22Rv1 (cell line): ENCODE data around the gene GSS.

Source experiments
- H3K27ac ChIP-seq: fragments of 450-650 bp; 2 replicates; pipeline ENCODE4 v1.5.1; 2017
- ZFX ChIP-seq: fragments of 450-650 bp; IDR thresholded peaks from 2 replicates; pipeline ENCODE4 v1.6.1; 2017; ENCODE audit warnings: antibody characterized with exemption, borderline replicate concordance
- TF ChIP-seq, protein P1 (sequence below): fragments of 450-650 bp; IDR thresholded peaks from 2 replicates; pipeline ENCODE4 v1.5.1; 2017; ENCODE audit warnings: mild to moderate bottlenecking

GSS gene

DNA sequence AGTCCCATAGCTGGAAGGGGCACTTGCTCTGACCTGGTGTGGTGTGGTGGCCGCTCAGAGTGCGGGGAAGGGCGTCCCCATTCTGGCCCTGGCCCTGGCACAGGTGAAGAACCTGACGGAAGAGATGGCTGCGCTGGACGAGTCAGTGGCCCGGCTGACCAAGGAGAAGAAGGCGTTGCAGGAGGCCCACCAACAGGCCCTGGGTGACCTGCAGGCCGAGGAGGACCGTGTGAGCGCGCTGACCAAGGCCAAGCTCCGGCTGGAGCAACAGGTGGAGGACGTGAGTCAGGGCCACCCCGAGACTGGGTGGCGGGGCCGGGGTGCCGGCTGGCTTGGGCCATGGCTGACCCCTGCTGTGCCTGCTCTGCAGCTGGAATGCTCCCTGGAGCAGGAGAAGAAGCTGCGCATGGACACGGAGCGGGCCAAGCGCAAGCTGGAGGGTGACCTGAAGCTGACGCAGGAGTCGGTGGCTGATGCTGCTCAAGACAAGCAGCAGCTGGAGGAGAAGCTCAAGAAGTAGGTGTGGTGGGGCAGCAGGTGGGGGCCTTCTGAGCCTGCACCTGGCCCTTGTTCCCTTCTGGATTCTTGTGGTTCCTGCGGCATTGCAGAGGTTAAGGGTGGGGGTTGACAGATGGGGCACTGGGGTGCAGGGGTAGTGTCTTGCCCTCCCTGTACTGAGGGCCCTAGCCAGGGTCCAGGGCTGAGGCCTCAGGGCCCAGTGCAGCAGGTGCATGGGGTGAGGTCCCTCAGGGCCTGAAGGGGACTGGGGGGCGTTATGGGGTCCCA lies 40.8 kb upstream of the GSS start:
- no peak overlapping the region for H3K27ac ChIP-seq
- TF ChIP-seq, protein P1, sequence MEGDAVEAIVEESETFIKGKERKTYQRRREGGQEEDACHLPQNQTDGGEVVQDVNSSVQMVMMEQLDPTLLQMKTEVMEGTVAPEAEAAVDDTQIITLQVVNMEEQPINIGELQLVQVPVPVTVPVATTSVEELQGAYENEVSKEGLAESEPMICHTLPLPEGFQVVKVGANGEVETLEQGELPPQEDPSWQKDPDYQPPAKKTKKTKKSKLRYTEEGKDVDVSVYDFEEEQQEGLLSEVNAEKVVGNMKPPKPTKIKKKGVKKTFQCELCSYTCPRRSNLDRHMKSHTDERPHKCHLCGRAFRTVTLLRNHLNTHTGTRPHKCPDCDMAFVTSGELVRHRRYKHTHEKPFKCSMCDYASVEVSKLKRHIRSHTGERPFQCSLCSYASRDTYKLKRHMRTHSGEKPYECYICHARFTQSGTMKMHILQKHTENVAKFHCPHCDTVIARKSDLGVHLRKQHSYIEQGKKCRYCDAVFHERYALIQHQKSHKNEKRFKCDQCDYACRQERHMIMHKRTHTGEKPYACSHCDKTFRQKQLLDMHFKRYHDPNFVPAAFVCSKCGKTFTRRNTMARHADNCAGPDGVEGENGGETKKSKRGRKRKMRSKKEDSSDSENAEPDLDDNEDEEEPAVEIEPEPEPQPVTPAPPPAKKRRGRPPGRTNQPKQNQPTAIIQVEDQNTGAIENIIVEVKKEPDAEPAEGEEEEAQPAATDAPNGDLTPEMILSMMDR: no peak
- no peak for TF ChIP-seq ZFX

DNA sequence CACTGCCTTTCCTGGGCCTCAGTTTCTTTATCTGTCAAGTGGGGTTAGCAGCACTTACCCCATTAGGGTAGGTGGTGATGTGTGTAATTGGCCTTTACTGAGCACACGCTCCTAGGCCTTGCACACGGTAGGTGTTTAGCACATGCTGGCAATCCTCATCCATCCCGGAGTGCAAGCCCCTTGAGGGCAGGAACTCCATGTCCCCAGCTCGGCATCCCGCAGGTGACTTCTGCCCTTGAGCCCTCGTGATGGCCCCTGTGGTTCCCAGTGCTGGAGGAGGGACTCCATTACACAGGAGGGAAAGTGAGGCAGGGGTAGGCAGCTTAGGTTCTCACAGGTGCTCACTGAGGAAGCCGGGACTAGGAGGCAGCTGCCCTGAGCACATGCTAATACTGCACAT lies 40.1 kb upstream of the GSS start:
- no peak for TF ChIP-seq ZFX
- TF ChIP-seq, protein P1: no peak
- no peak overlapping the region for H3K27ac ChIP-seq

DNA sequence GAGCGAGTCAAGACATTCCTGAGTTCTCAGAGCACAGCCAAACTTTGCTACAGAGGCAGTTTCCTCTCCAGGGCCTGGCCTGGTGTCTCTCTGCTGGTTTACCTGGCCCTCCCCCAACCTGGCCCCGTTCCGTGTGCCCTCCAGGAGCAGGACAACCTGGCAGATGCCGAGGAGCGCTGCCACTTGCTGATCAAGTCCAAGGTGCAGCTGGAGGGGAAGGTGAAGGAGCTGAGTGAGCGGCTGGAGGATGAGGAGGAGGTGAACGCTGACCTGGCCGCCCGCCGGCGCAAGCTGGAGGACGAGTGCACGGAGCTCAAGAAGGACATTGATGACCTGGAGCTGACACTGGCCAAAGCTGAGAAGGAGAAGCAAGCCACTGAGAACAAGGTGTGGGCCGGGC lies 39.6 kb upstream of the GSS start:
- TF ChIP-seq ZFX: no peak
- TF ChIP-seq, protein P1: no peak
- H3K27ac ChIP-seq: no peak overlapping the region

DNA sequence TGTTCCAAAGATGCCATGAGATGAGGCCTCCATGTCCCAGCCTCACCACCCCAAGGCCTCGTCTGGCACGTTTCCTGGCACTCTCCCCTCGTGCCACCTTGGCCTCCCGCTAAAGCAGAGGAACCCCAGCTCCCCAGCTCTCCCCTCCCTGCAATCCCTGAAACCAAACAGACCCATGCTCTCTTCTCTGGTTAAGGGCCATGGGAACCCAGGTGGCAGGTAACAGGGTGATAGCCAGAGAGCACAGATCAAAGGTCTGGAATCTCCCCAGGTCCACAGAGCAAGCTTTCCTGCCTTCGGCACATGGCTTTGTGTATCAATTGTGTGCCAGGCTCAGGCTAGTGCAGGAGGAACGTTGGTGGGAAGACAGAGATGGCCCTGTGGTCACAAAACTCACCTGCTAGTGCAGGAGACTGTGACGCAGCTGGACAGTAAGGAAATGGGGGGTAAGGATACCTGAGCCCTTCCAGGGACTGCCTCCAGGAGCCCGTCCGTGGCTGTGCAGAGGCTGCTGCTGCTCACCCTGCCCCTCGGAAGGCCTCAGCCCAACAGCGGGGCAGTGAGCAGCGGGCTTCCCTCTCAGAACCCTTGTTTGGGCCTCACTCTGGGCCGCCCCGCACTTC lies 39.0 kb upstream of the GSS start:
- TF ChIP-seq, protein P1: no peak
- no peak for TF ChIP-seq ZFX
- no peak overlapping the region for H3K27ac ChIP-seq

DNA sequence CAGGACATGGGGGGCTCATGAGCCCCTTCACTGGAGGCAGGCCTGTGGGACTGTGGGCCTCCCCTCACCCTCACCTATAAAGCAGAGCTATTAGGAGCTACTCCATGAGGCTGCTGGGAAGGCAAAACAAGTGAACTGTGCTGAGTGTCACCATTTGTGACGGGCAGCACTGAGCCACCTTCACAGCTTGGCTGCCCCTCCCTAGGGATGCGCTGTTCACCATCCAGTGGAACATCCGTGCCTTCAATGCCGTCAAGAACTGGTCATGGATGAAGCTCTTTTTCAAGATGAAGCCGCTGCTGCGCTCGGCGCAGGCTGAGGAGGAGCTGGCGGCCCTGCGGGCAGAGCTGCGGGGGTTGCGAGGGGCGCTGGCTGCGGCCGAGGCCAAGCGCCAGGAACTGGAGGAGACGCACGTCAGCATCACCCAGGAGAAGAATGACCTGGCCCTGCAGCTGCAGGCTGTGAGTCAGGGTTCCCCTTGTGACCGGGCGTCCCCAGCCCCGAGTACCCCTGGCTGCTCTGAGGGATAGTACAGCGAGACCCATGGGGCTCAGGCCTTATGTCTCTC lies 38.4 kb upstream of the GSS start:
- TF ChIP-seq ZFX: no peak
- TF ChIP-seq, protein P1: no peak
- no peak overlapping the region for H3K27ac ChIP-seq

DNA sequence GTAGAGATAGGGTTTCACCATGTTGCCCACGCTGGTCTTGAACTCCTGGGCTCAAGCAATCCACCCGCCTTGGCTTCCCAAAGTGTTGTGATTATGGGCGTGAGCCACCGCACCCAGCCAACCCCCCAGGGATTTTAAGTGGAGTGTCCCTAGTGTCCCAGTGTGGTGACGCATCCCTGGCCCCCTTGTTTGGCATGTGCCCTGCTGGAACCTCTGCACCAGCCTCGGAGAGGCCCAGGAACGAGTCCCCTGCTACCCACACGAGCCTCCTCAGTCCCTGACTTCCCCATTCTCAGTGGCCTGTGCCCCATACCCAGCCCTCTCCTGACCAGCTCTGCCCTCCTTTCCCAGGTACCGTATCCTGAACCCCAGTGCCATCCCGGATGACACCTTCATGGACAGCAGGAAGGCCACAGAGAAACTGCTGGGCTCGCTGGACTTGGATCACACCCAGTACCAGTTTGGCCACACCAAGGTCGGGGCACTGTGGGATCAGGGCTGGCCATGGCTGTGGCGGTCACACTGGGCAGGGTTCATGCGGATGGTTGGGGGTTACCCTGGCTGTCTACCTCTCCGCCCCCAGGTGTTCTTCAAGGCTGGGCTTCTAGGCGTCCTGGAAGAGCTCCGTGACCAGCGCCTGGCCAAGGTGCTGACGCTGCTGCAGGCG lies 37.3 kb upstream of the GSS start:
- H3K27ac ChIP-seq: no peak overlapping the region
- no peak for TF ChIP-seq ZFX
- TF ChIP-seq, protein P1: no peak
